H9 (cell line): ENCODE data around the gene PTPRN2. TPM values are rescaled to one million over a fixed set of nuclear protein-coding genes. Genes with fewer than 3 reads are reported as not detected.

Source experiments
- DNase-seq: peaks from one replicate; pipeline ENCODE4 v3.0.0-alpha.2; 2017
- H2AFZ ChIP-seq: one replicate; pipeline ENCODE4 v1.6.1; 2013; ENCODE audit warnings: mild to moderate bottlenecking, low read length, control low read depth, moderate library complexity
- H2AK5ac ChIP-seq: 2 replicates; pipeline ENCODE4 v1.6.1; 2013; ENCODE audit warnings: low read length, control low read depth, mixed read lengths; ENCODE audit not compliant: insufficient read length
- H2BK120ac ChIP-seq: one replicate; pipeline ENCODE4 v1.6.1; 2013; ENCODE audit warnings: low read depth, mild to moderate bottlenecking, low read length, control low read depth, inconsistent platforms; ENCODE audit not compliant: poor library complexity, severe bottlenecking
- H2BK12ac ChIP-seq: 2 replicates; pipeline ENCODE4 v1.6.1; 2013; ENCODE audit warnings: low read length, control low read depth, mixed read lengths, low read depth; ENCODE audit not compliant: insufficient read length
- H2BK15ac ChIP-seq: 2 replicates; pipeline ENCODE4 v1.6.1; 2013; ENCODE audit warnings: low read depth, low read length, control low read depth
- H2BK20ac ChIP-seq: one replicate; pipeline ENCODE4 v1.6.1; 2013; ENCODE audit warnings: low read depth, mild to moderate bottlenecking, low read length, control low read depth, inconsistent platforms; ENCODE audit not compliant: poor library complexity, severe bottlenecking
- H2BK5ac ChIP-seq: 2 replicates; pipeline ENCODE4 v1.6.1; 2013; ENCODE audit warnings: low read length, control low read depth, mixed read lengths; ENCODE audit not compliant: insufficient read length
- H3K14ac ChIP-seq: 2 replicates; pipeline ENCODE4 v1.6.1; 2013; ENCODE audit warnings: low read length, control low read depth; ENCODE audit not compliant: insufficient read depth
- H3K18ac ChIP-seq: 2 replicates; pipeline ENCODE4 v1.6.1; 2013; ENCODE audit warnings: low read depth, mild to moderate bottlenecking, mixed read lengths, low read length, control low read depth; ENCODE audit not compliant: insufficient read length
- H3K23ac ChIP-seq: 2 replicates; pipeline ENCODE4 v1.6.1; 2013; ENCODE audit warnings: low read length, control low read depth, mixed read lengths, low read depth; ENCODE audit not compliant: insufficient read length
- H3K23me2 ChIP-seq: 2 replicates; pipeline ENCODE4 v1.6.1; 2013; ENCODE audit warnings: low read depth, mild to moderate bottlenecking, mixed read lengths, low read length, control low read depth; ENCODE audit not compliant: insufficient read length, poor library complexity, severe bottlenecking
- H3K27ac ChIP-seq: 2 replicates; pipeline ENCODE4 v1.5.1; 2013; ENCODE audit warnings: low read length, control low read depth, mixed read lengths, low read depth; ENCODE audit not compliant: insufficient read length
- H3K27me3 ChIP-seq: 2 replicates; pipeline ENCODE4 v1.6.1; 2013; ENCODE audit warnings: low read length, control low read depth, inconsistent platforms; ENCODE audit not compliant: insufficient read depth
- H3K4ac ChIP-seq: 2 replicates; pipeline ENCODE4 v1.6.1; 2013; ENCODE audit warnings: low read depth, mild to moderate bottlenecking, control low read depth, inconsistent platforms, low read length, moderate library complexity
- H3K4me1 ChIP-seq: 2 replicates; pipeline ENCODE4 v1.6.1; 2013; ENCODE audit warnings: low read length, control low read depth, inconsistent platforms; ENCODE audit not compliant: insufficient read depth
- H3K4me2 ChIP-seq: 2 replicates; pipeline ENCODE4 v1.6.1; 2013; ENCODE audit warnings: low read length, control low read depth, mixed read lengths; ENCODE audit not compliant: insufficient read length, insufficient read depth
- H3K56ac ChIP-seq: 2 replicates; pipeline ENCODE4 v1.6.1; 2013; ENCODE audit warnings: low read depth, mild to moderate bottlenecking, mixed read lengths, low read length, control low read depth; ENCODE audit not compliant: insufficient read length
- H3K79me1 ChIP-seq: 2 replicates; pipeline ENCODE4 v1.6.1; 2013; ENCODE audit warnings: low read depth, mild to moderate bottlenecking, moderate library complexity, low read length, control low read depth, inconsistent platforms; ENCODE audit not compliant: insufficient read depth, poor library complexity, severe bottlenecking
- H3K79me2 ChIP-seq: 2 replicates; pipeline ENCODE4 v1.6.1; 2013; ENCODE audit warnings: low read length, control low read depth, inconsistent platforms; ENCODE audit not compliant: insufficient read depth
- H3K9ac ChIP-seq: 2 replicates; pipeline ENCODE4 v1.6.1; 2013; ENCODE audit warnings: low read length, control low read depth, mixed read lengths; ENCODE audit not compliant: insufficient read length; ENCODE audit errors: extremely low read depth
- H3K9me3 ChIP-seq: one replicate; pipeline ENCODE4 v1.6.1; 2013; ENCODE audit warnings: low read depth, low read length, inconsistent platforms; ENCODE audit not compliant: control insufficient read depth
- H3T11ph ChIP-seq: one replicate; pipeline ENCODE4 v1.6.1; 2013; ENCODE audit warnings: mild to moderate bottlenecking, low read length, control low read depth, inconsistent platforms
- H4K20me1 ChIP-seq: one replicate; pipeline ENCODE4 v1.6.1; 2013; ENCODE audit not compliant: control insufficient read depth, insufficient read length, insufficient read depth
- H4K5ac ChIP-seq: 2 replicates; pipeline ENCODE4 v1.6.1; 2013; ENCODE audit warnings: low read depth, mild to moderate bottlenecking, mixed read lengths, low read length, control low read depth; ENCODE audit not compliant: insufficient read length
- H4K8ac ChIP-seq: replicated peaks from 2 replicates; pipeline ENCODE4 v1.6.1; 2013; ENCODE audit warnings: low read length, control low read depth, mixed read lengths, low read depth; ENCODE audit not compliant: insufficient read length
- H4K91ac ChIP-seq: 2 replicates; pipeline ENCODE4 v1.6.1; 2013; ENCODE audit warnings: low read depth, mild to moderate bottlenecking, moderate library complexity, mixed read lengths, low read length, control low read depth; ENCODE audit not compliant: insufficient read length
- H3K27ac Mint-ChIP-seq, 3 experiments: 2 replicates in 2 of 3; 3 replicates in 1 of 3; pipeline ENCODE4 v1.8.0; 2020 to 2021; ENCODE audit warnings: mixed read lengths in 3 of 3, mild to moderate bottlenecking in 1 of 3, moderate library complexity in 1 of 3
- H3K27me3 Mint-ChIP-seq: 2 replicates; pipeline ENCODE4 v1.8.0; 2021; ENCODE audit warnings: low read depth, mild to moderate bottlenecking, moderate library complexity, mixed read lengths
- H3K36me3 Mint-ChIP-seq, 3 experiments: 2 replicates in 2 of 3; 3 replicates in 1 of 3; pipeline ENCODE4 v1.8.0; 2020 to 2021; ENCODE audit warnings: low read depth in 3 of 3, mixed read lengths in 3 of 3; ENCODE audit not compliant: insufficient read depth in 1 of 3
- H3K4me1 Mint-ChIP-seq, 2 experiments: 2 replicates each; pipeline ENCODE4 v1.8.0; 2020; ENCODE audit warnings: mixed read lengths in 2 of 2
- H3K4me3 Mint-ChIP-seq, 2 experiments: 2 replicates in 1 of 2; 3 replicates in 1 of 2; pipeline ENCODE4 v1.8.0; 2020 to 2021; ENCODE audit warnings: mild to moderate bottlenecking in 2 of 2, mixed read lengths in 2 of 2, moderate library complexity in 1 of 2
- H3K9me3 Mint-ChIP-seq, 2 experiments: 2 replicates in 1 of 2; 3 replicates in 1 of 2; pipeline ENCODE4 v1.8.0; 2020; ENCODE audit warnings: mild to moderate bottlenecking in 2 of 2, mixed read lengths in 2 of 2, moderate library complexity in 1 of 2
- WGBS: extraction: QIAGEN DNeasy Blood & Tissue Kit; methylation state at CpG from one replicate; pipeline ENCODE4 v1.1.7; 2013; ENCODE audit warnings: missing lambda C conversion rate, low lambda C conversion rate, mixed read lengths; ENCODE audit not compliant: insufficient read length; ENCODE audit errors: extremely low coverage; 5-methylcytosine and 5-hydroxymethylcytosine counted together
- total RNA-seq: library from RNA; stranded (reverse); gene quantifications from 2 replicates; pipeline ENCODE4 v1.2.1, GENCODE V29; 2021
- TF ChIP-seq, protein P1 (sequence below): fragments of 200-600 bp; sonication (generic); conservative IDR thresholded peaks from 3 replicates; pipeline ENCODE4 v1.8.0; 2021; ENCODE audit warnings: antibody characterized with exemption, mild to moderate bottlenecking

PTPRN2 gene
- total RNA-seq, 1 experiment from 2014 or later: 5.2 TPM

DNA sequence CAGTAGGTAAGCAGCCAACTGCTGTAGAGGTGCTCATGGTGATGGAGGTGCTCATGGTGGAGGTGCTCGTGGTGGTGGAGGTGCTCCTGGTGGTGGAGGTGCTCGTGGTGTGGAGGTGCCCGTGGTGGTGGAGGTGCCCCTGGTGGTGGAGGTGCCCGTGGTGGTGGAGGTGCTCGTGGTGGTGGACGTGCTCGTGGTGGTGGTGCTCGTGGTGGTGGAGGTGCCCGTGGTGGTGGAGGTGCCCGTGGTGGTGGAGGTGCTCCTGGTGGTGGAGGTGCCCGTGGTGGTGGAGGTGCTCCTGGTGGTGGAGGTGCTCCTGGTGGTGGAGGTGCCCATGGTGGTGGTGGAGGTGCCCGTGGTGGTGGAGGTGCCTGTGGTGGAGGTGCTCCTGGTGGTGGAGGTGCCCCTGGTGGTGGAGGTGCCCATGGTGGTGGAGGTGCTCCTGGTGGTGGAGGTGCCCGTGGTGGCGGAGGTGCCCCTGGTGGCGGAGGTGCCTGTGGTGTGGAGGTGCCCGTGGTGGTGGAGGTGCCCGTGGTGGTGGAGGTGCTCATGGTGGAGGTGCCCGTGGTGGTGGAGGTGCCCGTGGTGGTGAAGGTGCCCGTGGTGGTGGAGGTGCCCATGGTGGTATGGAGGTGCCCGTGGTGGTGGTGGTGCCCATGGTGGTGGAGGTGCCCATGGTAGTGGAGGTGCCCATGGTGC, 517.3 kb downstream of the PTPRN2 start:
- Histone ChIP-seq H3K4me1 (no peaks in the 10 kb centered on the region), H4K8ac (no peak overlapping the region), H2AK5ac (no peak overlapping the region), H2AFZ (no peak overlapping the region), H3K56ac (no peak overlapping the region), H3K23me2 (no peaks in the 10 kb centered on the region), H3K4me2 (no peak overlapping the region), H3K27ac (no peak overlapping the region), H2BK5ac (no peak overlapping the region), H3K4ac (no peak overlapping the region), H3K27me3 (no peaks in the 10 kb centered on the region), H3K79me2 (no peaks in the 10 kb centered on the region), H2BK15ac (no peak overlapping the region), H3K79me1 (no peaks in the 10 kb centered on the region), H3K9ac (no peak overlapping the region), H3T11ph (no peak overlapping the region), H3K9me3 (no peaks in the 10 kb centered on the region), H3K14ac (no peak overlapping the region), H3K18ac (no peak overlapping the region), H2BK20ac (no peak overlapping the region), H2BK12ac (no peak overlapping the region), H2BK120ac (no peak overlapping the region), H3K23ac (no peak overlapping the region), H4K91ac (no peak overlapping the region), H4K20me1 (no peaks in the 10 kb centered on the region), H4K5ac (no peak overlapping the region)
- H3K27me3 Mint-ChIP-seq: peaks cover 6% of the 10 kb centered on the region; the same call in 1 of the 2 replicates
- no peak overlapping the region for H3K4me3 Mint-ChIP-seq
- peaks cover 16 to 23% (median 16%) of the 10 kb centered on the region in 3 experiments for H3K36me3 Mint-ChIP-seq
- peaks cover 0 to 3% of the 10 kb centered on the region in 2 experiments; a peak in 1 of 4 replicates for H3K4me1 Mint-ChIP-seq
- no CpG with 5 or more reads among the region's 21 CpGs for WGBS
- DNase-seq: no peak
- no peak overlapping the region for H3K27ac Mint-ChIP-seq
- peaks cover 21 to 27% of the 10 kb centered on the region in 2 experiments for H3K9me3 Mint-ChIP-seq
- TF ChIP-seq, protein P1, sequence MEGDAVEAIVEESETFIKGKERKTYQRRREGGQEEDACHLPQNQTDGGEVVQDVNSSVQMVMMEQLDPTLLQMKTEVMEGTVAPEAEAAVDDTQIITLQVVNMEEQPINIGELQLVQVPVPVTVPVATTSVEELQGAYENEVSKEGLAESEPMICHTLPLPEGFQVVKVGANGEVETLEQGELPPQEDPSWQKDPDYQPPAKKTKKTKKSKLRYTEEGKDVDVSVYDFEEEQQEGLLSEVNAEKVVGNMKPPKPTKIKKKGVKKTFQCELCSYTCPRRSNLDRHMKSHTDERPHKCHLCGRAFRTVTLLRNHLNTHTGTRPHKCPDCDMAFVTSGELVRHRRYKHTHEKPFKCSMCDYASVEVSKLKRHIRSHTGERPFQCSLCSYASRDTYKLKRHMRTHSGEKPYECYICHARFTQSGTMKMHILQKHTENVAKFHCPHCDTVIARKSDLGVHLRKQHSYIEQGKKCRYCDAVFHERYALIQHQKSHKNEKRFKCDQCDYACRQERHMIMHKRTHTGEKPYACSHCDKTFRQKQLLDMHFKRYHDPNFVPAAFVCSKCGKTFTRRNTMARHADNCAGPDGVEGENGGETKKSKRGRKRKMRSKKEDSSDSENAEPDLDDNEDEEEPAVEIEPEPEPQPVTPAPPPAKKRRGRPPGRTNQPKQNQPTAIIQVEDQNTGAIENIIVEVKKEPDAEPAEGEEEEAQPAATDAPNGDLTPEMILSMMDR: no peak
